ENCODE data around the gene ANKS1A. TPM values are rescaled to one million over a fixed set of nuclear protein-coding genes. Genes with fewer than 3 reads are reported as not detected.
A peak's percentile ranks its signal among the peaks of the same experiment; 100 is the strongest.

The ANKS1A gene
- total and polyA plus RNA-seq, 2 experiments from 2014 or later, result 12.1 to 31.9 TPM

- no peak for TF ChIP-seq ZNF331 (CRISPR knock-in tag; IDR thresholded peaks at IDR 0.05; ENCODE audit: low read depth)
- no peak for TF ChIP-seq ZNF462 (CRISPR knock-in tag; IDR thresholded peaks at IDR 0.05)
- TF ChIP-seq STAT1 (IDR thresholded peaks at IDR 0.05; ENCODE audit: unreplicated experiment), result no peak
- TF ChIP-seq CREB1 (CRISPR knock-in tag; IDR thresholded peaks at IDR 0.05; ENCODE audit: low read depth), result peak; percentile 31; the same call in 1 of the 2 replicates
- no peak for TF ChIP-seq EZH2 (IDR thresholded peaks at IDR 0.05; ENCODE audit: low read depth, unreplicated experiment)
- ATAC-seq (peak; percentile 84), DNase-seq (ENCODE audit: low spot score) (peak; percentile 66)
- no peaks in the 10 kb centered on the region for H3K36me3 ChIP-seq (ENCODE audit: insufficient read depth)
- Mint-ChIP-seq H3K4me3 (peak overlapping the region; percentile 32; the same call in 2 of the 3 replicates), H3K27ac (peak overlapping the region; percentile 84), H3K27me3 (ENCODE audit: insufficient read depth, low read depth, poor library complexity) (peaks cover 16% of the 10 kb centered on the region), H3K4me1 (peaks cover 48% of the 10 kb centered on the region), H3K36me3 (ENCODE audit: low read depth) (peaks cover 11% of the 10 kb centered on the region; the same call in 2 of the 3 replicates), H3K9me3 (no peaks in the 10 kb centered on the region)
- no peaks in the 10 kb centered on the region for H3K79me2 ChIP-seq (replicated peaks; ENCODE audit: insufficient read depth)
- peak overlapping the region; percentile 65; the same call in 1 of the 2 replicates for H3K27ac ChIP-seq (ENCODE audit: low read depth)
- no peak overlapping the region for H2AFZ ChIP-seq
- no peaks in the 10 kb centered on the region for H3K9me2 ChIP-seq (ENCODE audit: insufficient read depth)
- no peaks in the 10 kb centered on the region for H3F3A ChIP-seq (replicated peaks; ENCODE audit: low read depth)
- H4K20me1 ChIP-seq (replicated peaks; ENCODE audit: insufficient read depth), result no peaks in the 10 kb centered on the region
- no peak overlapping the region for H3K4me3 ChIP-seq
- peaks cover 26% of the 10 kb centered on the region for H3K4me1 ChIP-seq (ENCODE audit: insufficient read depth)
- H3K4me2 ChIP-seq, result peak overlapping the region; percentile 49
- H3K27me3 ChIP-seq (ENCODE audit: insufficient read depth), result no peaks in the 10 kb centered on the region
These were observed 182.4 kb downstream of the ANKS1A start for GRCh38 chr6:35071347-35071994.

Data from GM23338 (cell line).